HepG2 (cell line): ENCODE results near the gene TRPV4. TPM values are rescaled to one million over a fixed set of nuclear protein-coding genes. Genes with fewer than 3 reads are reported as not detected.

Experiments used
- ARID4A ChIP-seq: sonication (generic); formaldehyde crosslinking; IDR thresholded peaks from 2 replicates; pipeline ENCODE4 v1.5.0; 2020; ENCODE audit warnings: mild to moderate bottlenecking, missing genetic modification reagents, borderline replicate concordance
- CBX2 ChIP-seq, 2 experiments: fragments of 200-600 bp in 1 of 2; sonication (generic); formaldehyde crosslinking in 1 of 2; IDR thresholded peaks; 2 replicates each; pipeline versions ENCODE4 v1.7.0 to v1.8.1; 2018 to 2022; ENCODE audit warnings: low read depth in 2 of 2, low read length in 1 of 2, mild to moderate bottlenecking in 1 of 2, missing genetic modification reagents in 1 of 2
- CBX5 ChIP-seq: sonication (generic); formaldehyde crosslinking; IDR thresholded peaks from 2 replicates; pipeline ENCODE4 v1.4.0; 2020; ENCODE audit warnings: missing genetic modification reagents, borderline replicate concordance
- MEIS1 ChIP-seq: sonication (generic); formaldehyde crosslinking; IDR thresholded peaks from 2 replicates; pipeline ENCODE4 v1.9.0; 2021; ENCODE audit warnings: mild to moderate bottlenecking, missing genetic modification reagents, moderate library complexity, borderline replicate concordance
- MYC ChIP-seq: sonication (generic); formaldehyde crosslinking; IDR thresholded peaks from 2 replicates; pipeline ENCODE4 v1.9.0; 2021; ENCODE audit warnings: missing genetic modification reagents, borderline replicate concordance
- PAF1 ChIP-seq: IDR thresholded peaks from 2 replicates; pipeline ENCODE4 v1.6.1; 2016; ENCODE audit warnings: missing genetic modification reagents, missing compliant biosample characterization
- POLR2AphosphoS2 ChIP-seq: IDR thresholded peaks from 2 replicates; pipeline ENCODE4 v1.6.1; 2011; ENCODE audit warnings: low read depth, low read length, improper control_type of control experiment
- PRPF4 ChIP-seq: fragments of 200-400 bp; formaldehyde crosslinking; IDR thresholded peaks from 2 replicates; pipeline ENCODE4 v1.6.1; 2016; ENCODE audit warnings: low read length, low read depth; ENCODE audit not compliant: poor library complexity, severe bottlenecking
- RBM22 ChIP-seq: fragments of 200-400 bp; formaldehyde crosslinking; optimal IDR thresholded peaks from 2 replicates; pipeline ENCODE3; 2017; ENCODE audit warnings: mild to moderate bottlenecking, low read length, moderate library complexity
- RCOR2 ChIP-seq: IDR thresholded peaks from 2 replicates; pipeline ENCODE4 v1.6.1; 2016; ENCODE audit warnings: missing biosample characterization, missing genetic modification reagents
- SRF ChIP-seq: IDR thresholded peaks from 2 replicates; pipeline ENCODE4 v1.6.1; 2011; ENCODE audit warnings: mild to moderate bottlenecking, low read depth, low read length, moderate library complexity
- TERF1 ChIP-seq: sonication (generic); formaldehyde crosslinking; IDR thresholded peaks from 2 replicates; pipeline ENCODE4 v1.8.0; 2022; ENCODE audit warnings: mild to moderate bottlenecking, missing genetic modification reagents, moderate library complexity
- WIZ ChIP-seq: sonication (generic); formaldehyde crosslinking; IDR thresholded peaks from 2 replicates; pipeline ENCODE4 v1.5.1; 2020; ENCODE audit warnings: mild to moderate bottlenecking, missing genetic modification reagents
- YEATS2 ChIP-seq: sonication (generic); formaldehyde crosslinking; IDR thresholded peaks from 2 replicates; pipeline ENCODE4 v1.4.0; 2020; ENCODE audit warnings: missing genetic modification reagents, borderline replicate concordance
- ZBTB43 ChIP-seq: sonication (generic); formaldehyde crosslinking; conservative IDR thresholded peaks from 2 replicates; pipeline ENCODE4 v1.4.0; 2020; ENCODE audit warnings: missing genetic modification reagents
- ZFP41 ChIP-seq: sonication (generic); formaldehyde crosslinking; IDR thresholded peaks from 2 replicates; pipeline ENCODE4 v1.4.0; 2020; ENCODE audit warnings: mild to moderate bottlenecking, missing genetic modification reagents, borderline replicate concordance
- ZNF121 ChIP-seq: sonication (generic); formaldehyde crosslinking; IDR thresholded peaks from 2 replicates; pipeline ENCODE4 v1.5.0; 2020; ENCODE audit warnings: mild to moderate bottlenecking, missing genetic modification reagents
- ZNF124 ChIP-seq: sonication (generic); formaldehyde crosslinking; IDR thresholded peaks from 2 replicates; pipeline ENCODE4 v1.4.0; 2020; ENCODE audit warnings: missing genetic modification reagents
- ZNF337 ChIP-seq: sonication (generic); formaldehyde crosslinking; IDR thresholded peaks from 2 replicates; pipeline ENCODE4 v1.5.1; 2020; ENCODE audit warnings: missing genetic modification reagents, low read depth, mild to moderate bottlenecking, borderline replicate concordance
- ZNF383 ChIP-seq: sonication (generic); formaldehyde crosslinking; IDR thresholded peaks from 2 replicates; pipeline ENCODE4 v1.4.0; 2020; ENCODE audit warnings: missing genetic modification reagents, mild to moderate bottlenecking, borderline replicate concordance
- ZNF7 ChIP-seq: IDR thresholded peaks from 2 replicates; pipeline ENCODE4 v1.6.1; 2016; ENCODE audit warnings: missing biosample characterization, missing genetic modification reagents
- ZNF766 ChIP-seq: sonication (generic); formaldehyde crosslinking; IDR thresholded peaks from 2 replicates; pipeline ENCODE4 v1.5.0; 2020; ENCODE audit warnings: missing genetic modification reagents, borderline replicate concordance
- ZSCAN21 ChIP-seq: sonication (generic); formaldehyde crosslinking; IDR thresholded peaks from 2 replicates; pipeline ENCODE4 v1.8.0; 2022; ENCODE audit warnings: mild to moderate bottlenecking, missing genetic modification reagents, moderate library complexity, borderline replicate concordance
- polyA plus RNA-seq, 8 experiments: library from polyadenylated mRNA; depleted of rRNA in 3 of 8; stranded (reverse) in 7 of 8; unstranded in 1 of 8; fragments of >200 nt; fragmentation: Illumina TruSeq in 4 of 8; extraction: Trizol in 4 of 8; gene quantifications; 2 replicates each; pipeline versions ENCODE4 v1.2.1 to v1.2.3, GENCODE V29; 2011 to 2016; ENCODE audit warnings: low read depth in 4 of 8, missing spikeins in 1 of 8, mixed read lengths in 1 of 8; ENCODE audit not compliant: insufficient read depth in 1 of 8
- total RNA-seq, 5 experiments: library from RNA; depleted of rRNA; stranded (reverse); fragments of >200 nt; fragmentation: Illumina TruSeq; extraction: Trizol; gene quantifications; 2 replicates each; pipeline ENCODE4 v1.2.3, GENCODE V29; 2016; ENCODE audit warnings: low read depth in 1 of 5

Gene TRPV4
- total and polyA plus RNA-seq, 2 of the 13 experiments (the other 11 are each of a cell fraction or from before 2014, with no cell fraction given) = 0.66 to 4.7 TPM

- TF ChIP-seq ARID4A (CRISPR knock-in tag) (peak; percentile 14; the same call in 1 of the 2 replicates), SRF (no peak), MEIS1 (CRISPR knock-in tag) (no peak), ZNF7 (CRISPR knock-in tag) (no peak), RBM22 (no peak), ZNF124 (no peak), TERF1 (CRISPR knock-in tag) (no peak), POLR2AphosphoS2 (no peak), ZNF383 (CRISPR knock-in tag) (no peak), CBX5 (0 out of 2 replicates have a peak, but pooled peaks have one; percentile 44), RCOR2 (CRISPR knock-in tag) (no peak), ZSCAN21 (CRISPR knock-in tag) (no peak), YEATS2 (CRISPR knock-in tag) (no peak), WIZ (no peak), CBX2 (IDR thresholded peaks at IDR 0.05; ENCODE audit: low read depth, low read length) (no peak), CBX2 (CRISPR knock-in tag; IDR thresholded peaks at IDR 0.05; ENCODE audit: low read depth) (no peak), ZNF121 (CRISPR knock-in tag) (peak; percentile 65; the same call in 1 of the 2 replicates), ZNF766 (no peak), PAF1 (CRISPR knock-in tag) (no peak), ZFP41 (CRISPR knock-in tag) (no peak), MYC (CRISPR knock-in tag) (peak; percentile 65; the same call in 1 of the 2 replicates), ZBTB43 (0 out of 2 replicates have a peak, but pooled peaks have one; percentile 60), ZNF337 (CRISPR knock-in tag) (no peak), PRPF4 (no peak)
Measured at GRCh38 chr12:109822951-109823411, 10.2 kb downstream of the TRPV4 start (continued).
